ENCODE measurements around the gene ATG12. TPM values are rescaled to one million over a fixed set of nuclear protein-coding genes. Genes with fewer than 3 reads are reported as not detected.
"Not testable (repeated sequence)": the region's sequence is repeated elsewhere in the genome, so short reads cannot be mapped to it uniquely, and the experiment has no call there.

ATG12 gene
- total and polyA plus RNA-seq, 4 donors = 31.2 to 75.4 (median 33.8) TPM

- H3K27me3 ChIP-seq (ENCODE audit: control insufficient read depth in 3 of 3, insufficient read depth in 3 of 3, low read length in 2 of 3) = peaks cover 0 to 12% (median 6%) of the 10 kb centered on the region in 3 donors
- ATAC-seq (ENCODE audit: insufficient read depth, low FRiP score) (no peak), DNase-seq (no peak)
- H3K9ac ChIP-seq (ENCODE audit: insufficient read depth in 1 of 2, low read length in 2 of 2) = no peak overlapping the region
- no peak for TF ChIP-seq CTCF (IDR thresholded peaks at IDR 0.05; ENCODE audit: control extremely low read depth, extremely low read depth)
- H3K36me3 ChIP-seq (ENCODE audit: control insufficient read depth in 4 of 4, insufficient read depth in 4 of 4, low read length in 4 of 4) = peaks cover 0 to 22% (median 5%) of the 10 kb centered on the region in 4 donors
- peaks cover 0 to 21% (median 4%) of the 10 kb centered on the region in 5 donors for H3K4me1 ChIP-seq (ENCODE audit: control insufficient read depth in 5 of 5, insufficient read depth in 5 of 5, low read length in 5 of 5)
- H3K4me3 ChIP-seq = no peak overlapping the region
- H3K9me3 ChIP-seq (ENCODE audit: control insufficient read depth in 4 of 4, insufficient read depth in 3 of 4, low read length in 3 of 4) = peaks cover 0 to 2% (median 0%) of the 10 kb centered on the region in 4 donors
- no peak overlapping the region for H3K27ac ChIP-seq (ENCODE audit: low read depth in 1 of 2, low read length in 1 of 2)
- WGBS, 2 donors = 71 to 82% methylated on average over 1 of the region's 1 CpG
Observed at GRCh38 chr5:115812372-115812771, 29.0 kb downstream of the ATG12 start.

- ATAC-seq (ENCODE audit: insufficient read depth, low FRiP score) = no peak
- H3K4me3 ChIP-seq = no peak overlapping the region
- H3K9me3 ChIP-seq (ENCODE audit: control insufficient read depth in 4 of 4, insufficient read depth in 3 of 4, low read length in 3 of 4) = peaks cover 0 to 2% (median 0%) of the 10 kb centered on the region in 4 donors
- peaks cover 0 to 26% (median 5%) of the 10 kb centered on the region in 4 donors for H3K36me3 ChIP-seq (ENCODE audit: control insufficient read depth in 4 of 4, insufficient read depth in 4 of 4, low read length in 4 of 4)
- TF ChIP-seq CTCF (IDR thresholded peaks at IDR 0.05; ENCODE audit: control extremely low read depth, extremely low read depth) = no peak
- H3K27ac ChIP-seq (ENCODE audit: low read depth in 1 of 2, low read length in 1 of 2) = no peak overlapping the region
- H3K9ac ChIP-seq (ENCODE audit: insufficient read depth in 1 of 2, low read length in 2 of 2) = no peak overlapping the region
- no peak for DNase-seq
- H3K27me3 ChIP-seq (ENCODE audit: control insufficient read depth in 3 of 3, insufficient read depth in 3 of 3, low read length in 2 of 3) = peaks cover 0 to 12% (median 6%) of the 10 kb centered on the region in 3 donors
- peaks cover 0 to 18% (median 4%) of the 10 kb centered on the region in 5 donors for H3K4me1 ChIP-seq (ENCODE audit: control insufficient read depth in 5 of 5, insufficient read depth in 5 of 5, low read length in 5 of 5)
Observed at GRCh38 chr5:115811406-115811805, 30.0 kb downstream of the ATG12 start.

DNA sequence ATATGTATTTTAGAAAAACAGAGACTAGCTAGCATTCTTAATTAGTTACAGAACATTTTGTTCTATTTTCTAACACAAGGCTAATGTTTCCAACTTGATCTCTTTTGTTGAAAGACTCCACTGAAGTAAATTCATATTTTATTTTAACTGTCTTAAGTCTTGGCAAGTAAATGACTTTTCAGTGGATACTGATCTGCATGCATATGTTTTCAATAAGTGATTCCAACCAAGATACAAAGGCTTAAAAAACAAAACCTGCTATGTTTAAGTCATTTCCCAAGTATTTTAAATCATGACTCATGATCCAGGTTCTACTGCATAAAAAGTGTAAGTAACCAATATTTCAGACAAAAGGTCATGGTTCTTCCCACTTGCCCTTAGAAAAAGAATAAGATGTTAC lies 30.6 kb downstream of the ATG12 start:
- no peak for TF ChIP-seq CTCF (IDR thresholded peaks at IDR 0.05; ENCODE audit: control extremely low read depth, extremely low read depth)
- Histone ChIP-seq H3K4me3 (no peak overlapping the region), H3K9me3 (ENCODE audit: control insufficient read depth in 4 of 4, insufficient read depth in 3 of 4, low read length in 3 of 4) (peaks cover 0 to 2% (median 0%) of the 10 kb centered on the region in 4 donors), H3K9ac (ENCODE audit: insufficient read depth in 1 of 2, low read length in 2 of 2) (no peak overlapping the region), H3K27me3 (ENCODE audit: control insufficient read depth in 3 of 3, insufficient read depth in 3 of 3, low read length in 2 of 3) (peaks cover 0 to 12% (median 6%) of the 10 kb centered on the region in 3 donors), H3K4me1 (ENCODE audit: control insufficient read depth in 5 of 5, insufficient read depth in 5 of 5, low read length in 5 of 5) (peaks cover 0 to 18% (median 3%) of the 10 kb centered on the region in 5 donors), H3K27ac (ENCODE audit: low read depth in 1 of 2, low read length in 1 of 2) (no peak overlapping the region), H3K36me3 (ENCODE audit: control insufficient read depth in 4 of 4, insufficient read depth in 4 of 4, low read length in 4 of 4) (peaks cover 0 to 28% (median 5%) of the 10 kb centered on the region in 4 donors)
- DNase-seq (no peak), ATAC-seq (ENCODE audit: insufficient read depth, low FRiP score) (no peak)

DNA sequence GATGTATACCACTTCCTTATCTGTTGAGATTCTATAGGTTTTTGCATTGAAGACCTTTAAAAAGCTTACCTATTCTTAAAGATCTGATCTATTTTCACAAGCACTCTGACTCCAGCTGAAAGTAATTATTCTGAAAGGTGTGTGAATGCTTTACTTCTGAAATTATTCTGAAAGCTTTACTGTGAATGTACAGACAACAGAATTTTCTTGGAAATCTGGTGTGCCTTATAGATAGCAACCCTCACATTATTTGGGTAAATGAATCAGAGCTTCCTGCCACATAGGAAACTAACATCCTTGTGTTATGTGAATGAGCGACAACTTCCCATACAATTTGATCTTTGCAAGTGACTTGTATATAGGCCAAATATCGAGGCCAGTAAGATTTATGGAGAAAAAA lies 31.4 kb downstream of the ATG12 start:
- DNase-seq (no peak), ATAC-seq (ENCODE audit: insufficient read depth, low FRiP score) (no peak)
- TF ChIP-seq CTCF (IDR thresholded peaks at IDR 0.05; ENCODE audit: control extremely low read depth, extremely low read depth) = no peak
- H3K9ac ChIP-seq (ENCODE audit: insufficient read depth in 1 of 2, low read length in 2 of 2) = no peak overlapping the region
- H3K27ac ChIP-seq (ENCODE audit: low read depth in 1 of 2, low read length in 1 of 2) = no peak overlapping the region
- H3K4me1 ChIP-seq (ENCODE audit: control insufficient read depth in 5 of 5, insufficient read depth in 5 of 5, low read length in 5 of 5) = peaks cover 0 to 18% (median 0%) of the 10 kb centered on the region in 5 donors
- peaks cover 0 to 34% (median 5%) of the 10 kb centered on the region in 4 donors for H3K36me3 ChIP-seq (ENCODE audit: control insufficient read depth in 4 of 4, insufficient read depth in 4 of 4, low read length in 4 of 4)
- no peaks in the 10 kb centered on the region for H3K9me3 ChIP-seq (ENCODE audit: control insufficient read depth in 4 of 4, insufficient read depth in 3 of 4, low read length in 3 of 4)
- no peak overlapping the region for H3K4me3 ChIP-seq
- 77 to 81% methylated on average over 2 of the region's 2 CpGs for WGBS, 2 donors
- H3K27me3 ChIP-seq (ENCODE audit: control insufficient read depth in 3 of 3, insufficient read depth in 3 of 3, low read length in 2 of 3) = peaks cover 0 to 6% (median 3%) of the 10 kb centered on the region in 3 donors

- H3K27ac ChIP-seq (ENCODE audit: low read depth in 1 of 2, low read length in 1 of 2); H3K27me3 ChIP-seq (ENCODE audit: control insufficient read depth in 3 of 3, insufficient read depth in 3 of 3, low read length in 2 of 3); H3K4me3 ChIP-seq; H3K9ac ChIP-seq (ENCODE audit: insufficient read depth in 1 of 2, low read length in 2 of 2); ATAC-seq (ENCODE audit: insufficient read depth, low FRiP score); H3K4me1 ChIP-seq (ENCODE audit: control insufficient read depth in 5 of 5, insufficient read depth in 5 of 5, low read length in 5 of 5); H3K9me3 ChIP-seq (ENCODE audit: control insufficient read depth in 4 of 4, insufficient read depth in 3 of 4, low read length in 3 of 4); DNase-seq: not testable (repeated sequence)
- H3K36me3 ChIP-seq (ENCODE audit: control insufficient read depth in 4 of 4, insufficient read depth in 4 of 4, low read length in 4 of 4) = peaks cover 0 to 38% (median 3%) of the 10 kb centered on the region in 4 donors
- WGBS, 2 donors = 91 to 97% methylated on average over 2 of the region's 2 CpGs
Observed at GRCh38 chr5:115808066-115808465, 33.3 kb downstream of the ATG12 start.

Data from lung (tissue), 12 donors.